ENCODE measurements around the gene UXT.
"Not testable (repeated sequence)": the region's sequence is repeated elsewhere in the genome, so short reads cannot be mapped to it uniquely, and the experiment has no call there.

Gene UXT

GRCh38 chrX:47658684-47659420 is at the start of gene UXT:
Gene UXT, minus strand, starts transcription at chrX:47659180. Its CDS starts 253 bp downstream, at chrX:47658927.
- DNase-seq (ENCODE audit: low read depth in 3 of 3, low spot score in 1 of 3), result peak; percentile 74 to 80 (median 77)

GRCh38 chrX:47707031-47707780 is 48.2 kb upstream of the UXT start:
- no peak for DNase-seq (ENCODE audit: low read depth in 3 of 3, low spot score in 1 of 3)

GRCh38 chrX:47706575-47706974 is 47.6 kb upstream of the UXT start:
- no peak for DNase-seq (ENCODE audit: low read depth in 3 of 3, low spot score in 1 of 3)

- DNase-seq (ENCODE audit: low read depth in 3 of 3, low spot score in 1 of 3), result no peak
Measured at GRCh38 chrX:47704736-47705135, 45.8 kb upstream of the UXT start.

GRCh38 chrX:47697181-47697580 is 38.2 kb upstream of the UXT start:
- DNase-seq (ENCODE audit: low read depth in 3 of 3, low spot score in 1 of 3), result no peak

GRCh38 chrX:47690175-47690574 is 31.2 kb upstream of the UXT start:
- no peak for DNase-seq (ENCODE audit: low read depth in 3 of 3, low spot score in 1 of 3)

- DNase-seq (ENCODE audit: low read depth in 3 of 3, low spot score in 1 of 3), result no peak
Measured at GRCh38 chrX:47687263-47687662, 28.3 kb upstream of the UXT start.

- DNase-seq (ENCODE audit: low read depth in 3 of 3, low spot score in 1 of 3), result no peak
Measured at GRCh38 chrX:47683829-47684205, 24.8 kb upstream of the UXT start.

GRCh38 chrX:47683184-47683828 is 24.3 kb upstream of the UXT start:
- no peak for DNase-seq (ENCODE audit: low read depth in 3 of 3, low spot score in 1 of 3)

GRCh38 chrX:47675959-47676859 is 17.2 kb upstream of the UXT start:
- DNase-seq (ENCODE audit: low read depth in 3 of 3, low spot score in 1 of 3), result not testable (repeated sequence)

GRCh38 chrX:47674776-47675175 is 15.8 kb upstream of the UXT start:
- DNase-seq (ENCODE audit: low read depth in 3 of 3, low spot score in 1 of 3), result no peak

GRCh38 chrX:47665797-47666196 is 6.8 kb upstream of the UXT start:
- not testable (repeated sequence) for DNase-seq (ENCODE audit: low read depth in 3 of 3, low spot score in 1 of 3)

- no peak for DNase-seq (ENCODE audit: low read depth in 3 of 3, low spot score in 1 of 3)
Measured at GRCh38 chrX:47664737-47665136, 5.8 kb upstream of the UXT start.

GRCh38 chrX:47662144-47662657 is 3.2 kb upstream of the UXT start:
- no peak for DNase-seq (ENCODE audit: low read depth in 3 of 3, low spot score in 1 of 3)

GRCh38 chrX:47661539-47661938 is 2.6 kb upstream of the UXT start:
- DNase-seq (ENCODE audit: low read depth in 3 of 3, low spot score in 1 of 3), result no peak

GRCh38 chrX:47659421-47659726 is 394 bp upstream of the UXT start:
- DNase-seq (ENCODE audit: low read depth in 3 of 3, low spot score in 1 of 3), result no peak

GRCh38 chrX:47658301-47658683 is 688 bp downstream of the UXT start:
- DNase-seq (ENCODE audit: low read depth in 3 of 3, low spot score in 1 of 3), result no peak

- no peak for DNase-seq (ENCODE audit: low read depth in 3 of 3, low spot score in 1 of 3)
Measured at GRCh38 chrX:47651043-47651905, 7.7 kb downstream of the UXT start.

GRCh38 chrX:47650164-47651042 is 8.6 kb downstream of the UXT start, which contains the start of gene ELK1:
Gene ELK1, minus strand, starts transcription at chrX:47650563. Its CDS starts 9,122 bp downstream, at chrX:47641441.
- peak; percentile 62 to 74 (median 68) for DNase-seq (ENCODE audit: low read depth in 3 of 3, low spot score in 1 of 3)
